Measurements from ENCODE around the gene PLD1. TPM values are rescaled to one million over a fixed set of nuclear protein-coding genes. Genes with fewer than 3 reads are reported as not detected.

PLD1 gene
- total RNA-seq, 2 donors from 2014 or later: 51.3 to 95.2 TPM

DNA sequence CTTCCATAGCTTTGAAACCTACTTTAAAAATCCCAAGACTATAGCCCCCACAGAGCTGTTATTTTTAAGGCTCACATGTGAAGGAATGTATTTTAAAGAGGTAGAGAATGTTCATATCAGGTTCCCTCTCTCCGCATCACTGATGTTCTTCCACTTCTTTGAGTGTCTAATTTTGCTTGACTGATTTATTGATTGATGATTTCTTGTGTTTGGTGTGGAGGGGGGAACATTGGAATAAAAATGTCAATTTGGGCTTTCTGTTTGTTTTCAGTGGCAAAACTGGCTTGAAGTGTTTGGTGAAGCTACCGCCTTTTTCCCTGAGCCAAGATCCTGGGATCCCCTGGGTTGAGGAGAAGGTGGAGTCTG lies 30.1 kb upstream of the PLD1 start:
- ATAC-seq (ENCODE audit: insufficient number of reproducible peaks, low FRiP score, low read depth) (no peak), DNase-seq (ENCODE audit: low spot score) (no peak)
- no peaks in the 10 kb centered on the region for H3K27me3 ChIP-seq (replicated peaks; ENCODE audit: insufficient read depth)
- TF ChIP-seq, protein P1, sequence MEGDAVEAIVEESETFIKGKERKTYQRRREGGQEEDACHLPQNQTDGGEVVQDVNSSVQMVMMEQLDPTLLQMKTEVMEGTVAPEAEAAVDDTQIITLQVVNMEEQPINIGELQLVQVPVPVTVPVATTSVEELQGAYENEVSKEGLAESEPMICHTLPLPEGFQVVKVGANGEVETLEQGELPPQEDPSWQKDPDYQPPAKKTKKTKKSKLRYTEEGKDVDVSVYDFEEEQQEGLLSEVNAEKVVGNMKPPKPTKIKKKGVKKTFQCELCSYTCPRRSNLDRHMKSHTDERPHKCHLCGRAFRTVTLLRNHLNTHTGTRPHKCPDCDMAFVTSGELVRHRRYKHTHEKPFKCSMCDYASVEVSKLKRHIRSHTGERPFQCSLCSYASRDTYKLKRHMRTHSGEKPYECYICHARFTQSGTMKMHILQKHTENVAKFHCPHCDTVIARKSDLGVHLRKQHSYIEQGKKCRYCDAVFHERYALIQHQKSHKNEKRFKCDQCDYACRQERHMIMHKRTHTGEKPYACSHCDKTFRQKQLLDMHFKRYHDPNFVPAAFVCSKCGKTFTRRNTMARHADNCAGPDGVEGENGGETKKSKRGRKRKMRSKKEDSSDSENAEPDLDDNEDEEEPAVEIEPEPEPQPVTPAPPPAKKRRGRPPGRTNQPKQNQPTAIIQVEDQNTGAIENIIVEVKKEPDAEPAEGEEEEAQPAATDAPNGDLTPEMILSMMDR (IDR thresholded peaks at IDR 0.05): no peak
- no peak overlapping the region for H3K4me3 ChIP-seq
- no peaks in the 10 kb centered on the region for H3K36me3 ChIP-seq
- H3K9me3 ChIP-seq: no peaks in the 10 kb centered on the region
- H3K27ac ChIP-seq: no peak overlapping the region
- peaks cover 0 to 17% of the 10 kb centered on the region in 2 donors for H3K4me1 ChIP-seq (ENCODE audit: control insufficient read depth in 1 of 2, low read depth in 2 of 2)

DNA sequence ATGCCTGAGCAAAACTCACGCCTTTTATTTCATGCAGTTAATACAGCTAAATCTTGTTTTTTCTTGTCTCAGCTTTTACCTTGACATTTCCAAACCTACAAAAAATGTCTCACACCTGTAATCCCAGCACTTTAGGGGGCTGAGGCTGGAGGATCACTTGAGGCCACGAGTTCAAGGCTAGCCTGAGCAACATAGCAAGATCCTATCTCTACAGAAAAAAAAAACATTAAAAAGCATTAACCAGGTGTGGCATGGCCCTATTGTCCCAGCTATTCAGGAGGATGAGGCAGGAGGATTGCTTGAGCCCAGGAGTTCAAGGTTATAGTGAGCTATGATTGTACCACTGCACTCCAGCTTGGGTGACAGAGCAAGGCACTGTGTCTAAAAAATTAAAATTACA lies 29.0 kb upstream of the PLD1 start:
- DNase-seq (ENCODE audit: low spot score): no peak
- Histone ChIP-seq H3K4me1 (ENCODE audit: control insufficient read depth in 1 of 2, low read depth in 2 of 2) (peaks cover 0 to 18% of the 10 kb centered on the region in 2 donors), H3K4me3 (no peak overlapping the region), H3K27me3 (replicated peaks; ENCODE audit: insufficient read depth) (no peaks in the 10 kb centered on the region), H3K27ac (no peak overlapping the region), H3K36me3 (no peaks in the 10 kb centered on the region), H3K9me3 (no peaks in the 10 kb centered on the region)
- no peak for ATAC-seq (ENCODE audit: insufficient number of reproducible peaks, low FRiP score, low read depth)
- TF ChIP-seq, protein P1 (IDR thresholded peaks at IDR 0.05): no peak

DNA sequence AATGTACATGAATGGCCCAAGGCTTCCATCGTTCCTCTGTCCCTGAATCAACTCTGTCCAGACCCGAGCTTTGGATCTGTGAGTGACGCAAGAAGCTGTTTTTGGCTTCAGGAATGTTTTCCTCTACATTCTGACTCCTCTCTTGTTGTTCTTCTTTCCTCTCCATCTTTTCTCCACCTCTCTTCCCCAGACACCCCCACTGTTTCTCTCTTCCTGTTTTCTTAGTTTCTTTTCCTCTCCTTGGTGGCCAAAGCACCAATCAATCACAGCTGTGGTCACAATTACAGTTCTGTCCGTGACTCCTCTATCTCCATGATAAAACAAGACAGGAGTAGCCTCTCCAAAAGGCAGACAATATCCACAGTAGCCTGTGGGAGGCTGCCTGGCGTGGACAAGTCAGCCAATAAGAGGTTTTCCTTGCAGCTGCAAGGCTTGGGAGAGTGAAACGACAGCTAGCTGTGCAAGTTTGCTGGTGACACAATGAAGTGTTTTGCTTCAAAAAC lies 28.0 kb upstream of the PLD1 start:
- H3K36me3 ChIP-seq: no peaks in the 10 kb centered on the region
- TF ChIP-seq, protein P1 (IDR thresholded peaks at IDR 0.05): no peak
- H3K9me3 ChIP-seq: no peaks in the 10 kb centered on the region
- H3K4me1 ChIP-seq (ENCODE audit: control insufficient read depth in 1 of 2, low read depth in 2 of 2): peaks cover 0 to 28% of the 10 kb centered on the region in 2 donors
- H3K4me3 ChIP-seq: peak overlapping the region; percentile 64
- no peak for DNase-seq (ENCODE audit: low spot score)
- H3K27me3 ChIP-seq (replicated peaks; ENCODE audit: insufficient read depth): no peaks in the 10 kb centered on the region
- H3K27ac ChIP-seq: peak overlapping the region; percentile 53 to 55
- ATAC-seq (ENCODE audit: insufficient number of reproducible peaks, low FRiP score, low read depth): peak; percentile 55

DNA sequence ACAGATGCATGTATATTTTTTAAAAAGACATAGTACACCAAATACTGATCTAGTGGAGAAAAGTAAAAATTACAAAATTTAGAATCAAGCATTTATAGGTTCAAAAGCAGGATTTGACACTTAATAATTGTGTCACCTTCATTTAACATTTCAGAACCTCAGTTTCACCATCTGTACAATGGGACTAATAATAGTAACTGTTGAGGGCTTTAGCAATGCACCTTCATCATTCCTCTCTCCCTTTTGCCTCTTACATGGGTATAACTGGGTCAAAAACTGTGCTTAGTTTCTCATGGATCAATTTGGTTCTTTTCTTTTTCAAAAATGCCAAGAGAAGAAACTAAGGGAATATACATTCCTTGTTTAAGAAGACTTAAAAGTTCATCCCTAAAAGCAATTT lies 27.4 kb upstream of the PLD1 start:
- Histone ChIP-seq H3K36me3 (no peaks in the 10 kb centered on the region), H3K4me3 (peak overlapping the region; percentile 64), H3K9me3 (no peaks in the 10 kb centered on the region), H3K4me1 (ENCODE audit: control insufficient read depth in 1 of 2, low read depth in 2 of 2) (peaks cover 0 to 34% of the 10 kb centered on the region in 2 donors), H3K27me3 (replicated peaks; ENCODE audit: insufficient read depth) (no peaks in the 10 kb centered on the region), H3K27ac (peak overlapping the region in 1 of 2 donors; percentile 55)
- no peak for ATAC-seq (ENCODE audit: insufficient number of reproducible peaks, low FRiP score, low read depth)
- TF ChIP-seq, protein P1 (IDR thresholded peaks at IDR 0.05): no peak
- no peak for DNase-seq (ENCODE audit: low spot score)

DNA sequence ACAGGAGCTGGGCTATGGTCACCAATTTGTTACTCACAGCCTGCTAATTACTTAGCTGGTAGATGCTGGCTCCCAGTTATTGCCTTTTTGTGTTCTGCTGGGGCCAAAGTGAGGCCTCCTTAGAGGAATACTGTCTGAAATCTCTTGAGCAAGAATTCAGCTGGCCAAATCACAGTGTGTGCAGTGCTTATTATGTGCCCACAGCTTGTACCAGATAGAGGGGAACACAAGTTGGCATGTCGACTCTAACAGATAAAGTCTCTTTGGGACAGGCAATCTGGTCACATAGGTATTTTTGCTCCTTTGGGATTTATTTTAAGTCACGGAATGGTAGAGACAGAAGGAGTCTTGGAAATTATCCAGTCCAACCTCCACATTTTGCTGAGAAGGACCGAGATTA lies 26.6 kb upstream of the PLD1 start:
- ATAC-seq (ENCODE audit: insufficient number of reproducible peaks, low FRiP score, low read depth) (no peak), DNase-seq (ENCODE audit: low spot score) (no peak)
- TF ChIP-seq, protein P1 (IDR thresholded peaks at IDR 0.05): no peak
- H3K27me3 ChIP-seq (replicated peaks; ENCODE audit: insufficient read depth): no peaks in the 10 kb centered on the region
- peaks cover 0 to 35% of the 10 kb centered on the region in 2 donors for H3K4me1 ChIP-seq (ENCODE audit: control insufficient read depth in 1 of 2, low read depth in 2 of 2)
- H3K27ac ChIP-seq: no peak overlapping the region
- H3K9me3 ChIP-seq: no peaks in the 10 kb centered on the region
- H3K36me3 ChIP-seq: no peaks in the 10 kb centered on the region
- H3K4me3 ChIP-seq: no peak overlapping the region

Data from thoracic aorta (tissue), 2 donors.